ENCODE results near the gene GALNT2.

GALNT2 gene

GRCh38 chr1:230142608-230143210, 75.7 kb downstream of the GALNT2 start:
- no peak overlapping the region for H2AFZ ChIP-seq (ENCODE audit: low read depth, low read length, severe bottlenecking)
- no peak overlapping the region for H3K4me3 ChIP-seq (ENCODE audit: insufficient read depth, low read length, poor library complexity, severe bottlenecking)
- H3F3A ChIP-seq (ENCODE audit: insufficient read depth) = no peaks in the 10 kb centered on the region
- H3K4me2 ChIP-seq (ENCODE audit: low read depth, low read length, poor library complexity, severe bottlenecking) = no peak overlapping the region
- no peak overlapping the region for H3K27ac ChIP-seq (ENCODE audit: low read depth, low read length)
- no peaks in the 10 kb centered on the region for H3K9me3 ChIP-seq (ENCODE audit: insufficient read depth, low read length)
- no peak overlapping the region for H3K9ac ChIP-seq (ENCODE audit: low read length)
- H4K20me1 ChIP-seq (ENCODE audit: low read depth, low read length) = no peaks in the 10 kb centered on the region
- H3K27me3 ChIP-seq (ENCODE audit: low read length) = no peaks in the 10 kb centered on the region
- no peak for TF ChIP-seq EZH2phosphoT487 (conservative IDR thresholded peaks at IDR 0.05; ENCODE audit: low read length)
- no peak for TF ChIP-seq CTCF (IDR thresholded peaks at IDR 0.05; ENCODE audit: insufficient read depth, low read length, poor library complexity, severe bottlenecking)
- no peaks in the 10 kb centered on the region for H3K36me3 ChIP-seq (ENCODE audit: low read length)
- no peaks in the 10 kb centered on the region for H3K9me2 ChIP-seq (replicated peaks; ENCODE audit: insufficient read depth, low read length)
- H3K79me2 ChIP-seq (ENCODE audit: insufficient read depth, low read length) = no peaks in the 10 kb centered on the region

GRCh38 chr1:230143534-230143933, 76.5 kb downstream of the GALNT2 start:
- no peaks in the 10 kb centered on the region for H3K79me2 ChIP-seq (ENCODE audit: insufficient read depth, low read length)
- no peaks in the 10 kb centered on the region for H3K9me3 ChIP-seq (ENCODE audit: insufficient read depth, low read length)
- H3F3A ChIP-seq (ENCODE audit: insufficient read depth) = no peaks in the 10 kb centered on the region
- no peaks in the 10 kb centered on the region for H3K27me3 ChIP-seq (ENCODE audit: low read length)
- no peak overlapping the region for H3K4me2 ChIP-seq (ENCODE audit: low read depth, low read length, poor library complexity, severe bottlenecking)
- H2AFZ ChIP-seq (ENCODE audit: low read depth, low read length, severe bottlenecking) = no peak overlapping the region
- no peaks in the 10 kb centered on the region for H3K9me2 ChIP-seq (replicated peaks; ENCODE audit: insufficient read depth, low read length)
- no peaks in the 10 kb centered on the region for H3K36me3 ChIP-seq (ENCODE audit: low read length)
- TF ChIP-seq CTCF (IDR thresholded peaks at IDR 0.05; ENCODE audit: insufficient read depth, low read length, poor library complexity, severe bottlenecking) (no peak), EZH2phosphoT487 (conservative IDR thresholded peaks at IDR 0.05; ENCODE audit: low read length) (no peak)
- no peak overlapping the region for H3K9ac ChIP-seq (ENCODE audit: low read length)
- H3K4me3 ChIP-seq (ENCODE audit: insufficient read depth, low read length, poor library complexity, severe bottlenecking) = no peak overlapping the region
- no peak overlapping the region for H3K27ac ChIP-seq (ENCODE audit: low read depth, low read length)
- no peaks in the 10 kb centered on the region for H4K20me1 ChIP-seq (ENCODE audit: low read depth, low read length)

GRCh38 chr1:230144010-230144614, 77.1 kb downstream of the GALNT2 start:
- no peak for TF ChIP-seq CTCF (IDR thresholded peaks at IDR 0.05; ENCODE audit: insufficient read depth, low read length, poor library complexity, severe bottlenecking)
- TF ChIP-seq EZH2phosphoT487 (conservative IDR thresholded peaks at IDR 0.05; ENCODE audit: low read length) = no peak
- Histone ChIP-seq H3K79me2 (ENCODE audit: insufficient read depth, low read length) (no peaks in the 10 kb centered on the region), H3K27ac (ENCODE audit: low read depth, low read length) (no peak overlapping the region), H3K4me3 (ENCODE audit: insufficient read depth, low read length, poor library complexity, severe bottlenecking) (no peak overlapping the region), H3K27me3 (ENCODE audit: low read length) (no peaks in the 10 kb centered on the region), H3K36me3 (ENCODE audit: low read length) (no peaks in the 10 kb centered on the region), H3K4me2 (ENCODE audit: low read depth, low read length, poor library complexity, severe bottlenecking) (no peak overlapping the region), H2AFZ (ENCODE audit: low read depth, low read length, severe bottlenecking) (no peak overlapping the region), H3K9me2 (replicated peaks; ENCODE audit: insufficient read depth, low read length) (no peaks in the 10 kb centered on the region), H4K20me1 (ENCODE audit: low read depth, low read length) (no peaks in the 10 kb centered on the region), H3F3A (ENCODE audit: insufficient read depth) (no peaks in the 10 kb centered on the region), H3K9me3 (ENCODE audit: insufficient read depth, low read length) (no peaks in the 10 kb centered on the region), H3K9ac (ENCODE audit: low read length) (no peak overlapping the region)
